ENCODE measurements around the gene FARS2.

DNA sequence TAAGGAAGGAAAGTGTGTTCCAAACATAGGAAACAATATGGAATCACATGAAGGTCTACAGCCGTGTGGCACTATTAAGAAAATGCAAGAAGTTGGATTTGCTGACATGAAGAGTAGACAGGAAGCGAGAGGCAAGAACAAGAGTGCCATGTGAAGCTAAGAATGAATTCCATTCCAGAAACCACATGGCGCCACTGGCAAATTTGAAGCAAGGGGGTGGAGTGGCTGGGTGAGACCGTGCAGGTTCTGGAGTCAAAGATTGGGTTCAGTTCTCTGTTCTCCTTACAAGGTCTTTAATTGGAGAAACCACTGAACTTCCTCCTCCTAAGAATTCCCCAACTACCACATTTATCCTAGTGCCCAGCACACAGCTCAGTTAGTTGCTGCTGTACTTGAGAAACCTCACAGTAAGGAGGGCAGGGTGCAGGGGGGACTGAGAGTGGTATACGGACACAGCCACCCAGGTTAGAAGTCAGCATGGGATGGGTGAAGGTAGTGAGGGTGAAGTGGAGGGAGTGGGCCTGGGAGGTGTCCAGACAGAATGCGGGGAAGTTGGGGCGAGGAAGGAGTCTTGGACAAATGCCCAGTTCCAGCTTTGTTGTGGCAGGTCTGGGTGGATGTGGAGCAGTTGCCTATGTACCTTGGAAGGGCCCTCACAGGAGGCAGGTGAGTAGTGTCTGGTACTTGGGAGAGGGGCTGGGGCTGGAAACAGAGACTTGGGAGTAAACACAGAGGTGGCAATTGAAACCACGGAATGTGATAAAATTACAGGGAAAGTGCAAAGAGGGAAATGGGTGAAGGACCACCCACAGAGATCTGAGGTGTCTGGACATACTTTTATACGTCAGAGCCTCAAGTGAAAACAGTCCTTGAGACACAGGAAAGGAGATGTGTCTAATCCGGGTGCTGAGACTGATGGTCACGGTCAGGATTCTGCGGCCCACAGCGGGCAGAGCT is 14.9 kb upstream of the FARS2 start:
- no peak for TF ChIP-seq CTCF (optimal IDR thresholded peaks at IDR 0.05 in 1 of 3, IDR thresholded peaks at IDR 0.05 in 1 of 3, conservative IDR thresholded peaks at IDR 0.05 in 1 of 3; ENCODE audit: extremely low read depth in 1 of 3, insufficient read depth in 2 of 3, low read length in 3 of 3)
- TF ChIP-seq EZH2 (IDR thresholded peaks at IDR 0.05; ENCODE audit: low read length) = no peak
